22Rv1 (cell line): ENCODE data around the gene MAP2K4.

Experiments used
- CTCF ChIP-seq: fragments of 450-650 bp; IDR thresholded peaks from 2 replicates; pipeline ENCODE4 v1.5.1; 2017; ENCODE audit warnings: mild to moderate bottlenecking
- ZFX ChIP-seq: fragments of 450-650 bp; IDR thresholded peaks from 2 replicates; pipeline ENCODE4 v1.6.1; 2017; ENCODE audit warnings: antibody characterized with exemption, borderline replicate concordance

GRCh38 chr17:11986179-11986941, 34.3 kb upstream of the MAP2K4 start:
- no peak for TF ChIP-seq CTCF
- no peak for TF ChIP-seq ZFX
